Daoy (cell line): Measurements from ENCODE around the gene PITPNM3. TPM values are rescaled to one million over a fixed set of nuclear protein-coding genes. Genes with fewer than 3 reads are reported as not detected.
A peak's percentile ranks its signal among the peaks of the same experiment; 100 is the strongest.
"Not testable (repeated sequence)": the region's sequence is repeated elsewhere in the genome, so short reads cannot be mapped to it uniquely, and the experiment has no call there.

Source experiments
- DNase-seq: peaks from one replicate; pipeline ENCODE4 v3.0.0-alpha.2; 2015; ENCODE audit warnings: low read depth
- total RNA-seq: library from RNA; depleted of rRNA; stranded (reverse); fragments of >200 nt; shearing (Covaris generic); gene quantifications from 2 replicates; pipeline ENCODE4 v1.2.3, GENCODE V29; 2014

PITPNM3 gene
- total RNA-seq, 1 experiment from 2014 or later, result 0.51 TPM

GRCh38 chr17:6502142-6502541 lies 54.2 kb downstream of the PITPNM3 start:
- no peak for DNase-seq

GRCh38 chr17:6501359-6501758 lies 55.0 kb downstream of the PITPNM3 start:
- no peak for DNase-seq

- no peak for DNase-seq
Observed at GRCh38 chr17:6498901-6499540, 57.3 kb downstream of the PITPNM3 start.

GRCh38 chr17:6498356-6498755 lies 58.0 kb downstream of the PITPNM3 start:
- no peak for DNase-seq

GRCh38 chr17:6497496-6498221 lies 58.7 kb downstream of the PITPNM3 start:
- no peak for DNase-seq

- DNase-seq, result no peak
Observed at GRCh38 chr17:6496640-6497441, 59.5 kb downstream of the PITPNM3 start.

- DNase-seq, result peak; percentile 6
Observed at GRCh38 chr17:6496116-6496481, 60.3 kb downstream of the PITPNM3 start.

GRCh38 chr17:6495450-6496115 lies 60.8 kb downstream of the PITPNM3 start:
- DNase-seq, result no peak

GRCh38 chr17:6494239-6494941 lies 62.0 kb downstream of the PITPNM3 start:
- no peak for DNase-seq

- no peak for DNase-seq
Observed at GRCh38 chr17:6492892-6493674, 63.3 kb downstream of the PITPNM3 start.

- DNase-seq, result no peak
Observed at GRCh38 chr17:6491071-6491700, 65.2 kb downstream of the PITPNM3 start.

GRCh38 chr17:6489016-6489550 lies 67.3 kb downstream of the PITPNM3 start:
- DNase-seq, result no peak

GRCh38 chr17:6488008-6488539 lies 68.3 kb downstream of the PITPNM3 start:
- peak; percentile 47 for DNase-seq

- no peak for DNase-seq
Observed at GRCh38 chr17:6487251-6488007, 68.9 kb downstream of the PITPNM3 start.

GRCh38 chr17:6485646-6486412 lies 70.5 kb downstream of the PITPNM3 start:
- no peak for DNase-seq

- no peak for DNase-seq
Observed at GRCh38 chr17:6483507-6483906, 72.8 kb downstream of the PITPNM3 start.

GRCh38 chr17:6482796-6483195 lies 73.6 kb downstream of the PITPNM3 start:
- DNase-seq, result not testable (repeated sequence)

- DNase-seq, result no peak
Observed at GRCh38 chr17:6482105-6482455, 74.3 kb downstream of the PITPNM3 start.
